Nephron progenitor cell (in vitro differentiated cells): ENCODE data around the gene GPR160.

Experiments
- DNase-seq: peaks from one replicate; pipeline ENCODE4 v3.0.0; 2021
- H3K27ac Mint-ChIP-seq: 2 replicates; pipeline ENCODE4 v1.8.0; 2021; ENCODE audit warnings: mild to moderate bottlenecking, moderate library complexity, mixed read lengths
- H3K27me3 Mint-ChIP-seq: 2 replicates; pipeline ENCODE4 v1.8.0; 2021; ENCODE audit warnings: mild to moderate bottlenecking, low read depth, mixed read lengths; ENCODE audit not compliant: poor library complexity
- H3K36me3 Mint-ChIP-seq: 2 replicates; pipeline ENCODE4 v1.8.0; 2021; ENCODE audit warnings: low read depth, mixed read lengths
- H3K4me1 Mint-ChIP-seq: 2 replicates; pipeline ENCODE4 v1.8.0; 2021; ENCODE audit warnings: mixed read lengths
- H3K4me3 Mint-ChIP-seq: 2 replicates; pipeline ENCODE4 v1.8.0; 2021; ENCODE audit warnings: mild to moderate bottlenecking, moderate library complexity, mixed read lengths
- H3K9me3 Mint-ChIP-seq: 2 replicates; pipeline ENCODE4 v1.8.0; 2021; ENCODE audit warnings: mild to moderate bottlenecking, moderate library complexity, mixed read lengths
- CTCF ChIP-seq: fragments of 200-600 bp; sonication (generic); IDR thresholded peaks from 2 replicates; pipeline ENCODE4 v1.5.0; 2021; ENCODE audit warnings: antibody characterized with exemption

Gene GPR160

GRCh38 chr3:170130532-170130931 lies 92.7 kb downstream of the GPR160 start:
- H3K36me3 Mint-ChIP-seq = peaks cover 73% of the 10 kb centered on the region
- TF ChIP-seq CTCF = no peak
- H3K4me3 Mint-ChIP-seq = no peak overlapping the region
- H3K27ac Mint-ChIP-seq = no peak overlapping the region
- DNase-seq = no peak
- no peaks in the 10 kb centered on the region for H3K27me3 Mint-ChIP-seq
- H3K4me1 Mint-ChIP-seq = no peaks in the 10 kb centered on the region
- peaks cover 19% of the 10 kb centered on the region for H3K9me3 Mint-ChIP-seq

- peaks cover 82% of the 10 kb centered on the region for H3K36me3 Mint-ChIP-seq
- no peaks in the 10 kb centered on the region for H3K4me1 Mint-ChIP-seq
Measured at GRCh38 chr3:170132335-170132734, 94.5 kb downstream of the GPR160 start.

More at GRCh38 chr3:170132335-170132734, 94.5 kb downstream of the GPR160 start:
- H3K27me3 Mint-ChIP-seq = no peaks in the 10 kb centered on the region
- TF ChIP-seq CTCF = no peak
- H3K4me3 Mint-ChIP-seq = no peak overlapping the region
- H3K9me3 Mint-ChIP-seq = peaks cover 19% of the 10 kb centered on the region
- no peak for DNase-seq
- H3K27ac Mint-ChIP-seq = no peak overlapping the region
